HG03045 (cell line): Measurements from ENCODE around the gene TFEB.
A peak's percentile ranks its signal among the peaks of the same experiment; 100 is the strongest.

Experiments
- ATAC-seq: cut with Tn5 transposase; IDR thresholded peaks from one replicate; pipeline ENCODE4 v1.9.1; 2021; ENCODE audit warnings: mild to moderate bottlenecking, moderate library complexity; ENCODE audit not compliant: unreplicated experiment

TFEB gene

DNA sequence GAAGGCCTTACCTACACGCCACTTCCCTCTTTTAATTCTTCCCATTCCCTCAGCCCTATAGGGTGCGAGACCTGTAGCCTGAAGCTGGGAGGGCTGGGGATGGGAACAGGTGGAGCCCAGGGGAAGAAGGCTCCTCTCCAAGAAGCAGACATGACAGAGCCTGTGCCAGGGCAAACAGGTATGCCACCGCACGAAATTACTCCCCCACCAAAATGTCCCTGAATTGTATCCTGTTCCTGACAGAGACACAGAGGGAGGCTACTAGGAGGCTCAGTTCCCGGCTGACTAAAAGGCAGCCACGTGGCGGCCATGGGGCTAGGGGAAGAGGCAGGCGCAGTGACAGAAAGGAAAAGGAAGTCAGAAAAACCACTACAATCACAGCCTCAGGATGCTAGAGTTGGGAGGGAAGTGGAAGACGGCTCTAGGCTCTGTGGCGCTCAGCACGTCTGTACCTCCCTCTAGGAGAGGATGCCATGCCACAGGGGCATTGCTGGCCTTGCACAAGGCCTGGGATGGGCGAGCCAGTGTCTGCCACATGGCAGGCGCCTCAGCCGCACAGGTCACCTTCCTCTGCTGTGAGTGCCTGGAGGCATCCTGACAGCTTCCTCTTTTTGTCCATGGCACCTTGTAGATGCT lies 27.7 kb downstream of the TFEB start:
- no peak for ATAC-seq

DNA sequence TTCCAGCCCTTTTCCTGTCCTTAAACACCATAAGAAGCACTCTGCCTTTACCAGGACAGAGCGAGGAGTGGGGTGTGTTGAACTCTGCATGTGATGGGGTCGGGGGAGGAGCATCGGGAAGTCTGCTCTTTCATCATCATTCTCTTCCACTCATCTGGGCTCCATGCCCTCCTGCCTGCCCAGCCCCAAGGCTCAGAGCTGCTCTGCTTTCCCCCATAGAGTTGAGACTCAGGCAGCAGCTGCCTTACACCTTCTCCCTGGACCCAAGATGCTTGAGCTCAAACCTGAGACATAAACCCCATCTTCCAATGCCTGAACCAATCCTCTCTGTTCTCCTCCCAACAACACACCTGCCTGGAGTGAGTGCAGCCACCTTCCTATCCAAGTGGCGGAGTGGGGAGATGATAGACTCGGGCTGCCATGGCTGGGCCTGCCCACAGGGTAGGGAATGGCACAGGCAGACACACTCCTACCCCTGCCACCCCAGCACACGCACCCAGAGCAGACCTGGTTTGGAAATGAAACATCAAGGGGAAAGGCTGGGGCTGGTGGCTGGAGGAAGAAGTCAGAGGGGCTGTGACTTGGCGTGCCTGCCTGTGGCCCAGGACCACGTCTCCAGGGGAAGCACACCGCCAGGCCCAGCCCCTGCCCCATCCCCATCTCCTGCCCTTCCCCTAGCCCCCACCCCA lies 28.4 kb downstream of the TFEB start:
- ATAC-seq = no peak

DNA sequence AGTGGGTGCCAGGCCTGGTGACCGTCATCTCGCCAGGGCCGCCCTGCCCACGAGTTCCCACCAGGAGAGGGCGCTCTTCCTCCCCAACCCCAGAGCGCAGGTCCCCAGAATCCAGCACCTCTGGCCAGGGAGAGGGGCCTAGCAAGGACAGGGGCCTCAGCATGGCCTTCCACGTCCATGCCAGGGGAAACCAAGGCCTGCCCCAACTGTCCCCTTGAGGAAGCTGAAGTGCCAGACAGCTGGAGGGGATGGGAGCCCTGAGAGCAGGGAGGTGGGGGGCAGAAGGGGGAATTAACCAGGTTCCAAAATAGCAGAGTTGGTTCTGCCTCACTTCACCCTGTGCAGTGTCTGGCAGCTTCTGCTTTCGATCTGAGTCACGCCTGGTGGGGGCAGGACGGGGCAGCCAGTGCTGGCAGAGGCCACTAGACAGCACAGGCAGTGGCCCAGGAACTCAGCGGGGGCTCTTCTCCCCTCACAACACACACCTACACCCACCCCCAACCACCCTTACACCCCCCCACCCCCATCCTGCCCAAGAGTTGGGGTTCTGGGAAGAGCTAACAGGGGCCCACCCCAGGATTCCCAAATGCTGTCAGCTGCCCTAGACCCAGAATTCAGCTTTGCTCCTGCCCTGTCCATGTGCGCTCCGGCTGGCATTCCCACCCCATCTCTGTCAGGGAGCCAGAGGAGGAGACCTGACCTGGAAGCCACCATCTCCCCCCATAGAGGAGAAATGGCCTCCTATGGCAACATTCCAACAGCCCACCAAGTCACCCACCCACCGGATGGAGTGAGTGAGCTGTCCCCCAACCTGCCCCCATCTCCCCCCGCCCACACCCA lies 29.2 kb downstream of the TFEB start:
- peak; percentile 68 for ATAC-seq

DNA sequence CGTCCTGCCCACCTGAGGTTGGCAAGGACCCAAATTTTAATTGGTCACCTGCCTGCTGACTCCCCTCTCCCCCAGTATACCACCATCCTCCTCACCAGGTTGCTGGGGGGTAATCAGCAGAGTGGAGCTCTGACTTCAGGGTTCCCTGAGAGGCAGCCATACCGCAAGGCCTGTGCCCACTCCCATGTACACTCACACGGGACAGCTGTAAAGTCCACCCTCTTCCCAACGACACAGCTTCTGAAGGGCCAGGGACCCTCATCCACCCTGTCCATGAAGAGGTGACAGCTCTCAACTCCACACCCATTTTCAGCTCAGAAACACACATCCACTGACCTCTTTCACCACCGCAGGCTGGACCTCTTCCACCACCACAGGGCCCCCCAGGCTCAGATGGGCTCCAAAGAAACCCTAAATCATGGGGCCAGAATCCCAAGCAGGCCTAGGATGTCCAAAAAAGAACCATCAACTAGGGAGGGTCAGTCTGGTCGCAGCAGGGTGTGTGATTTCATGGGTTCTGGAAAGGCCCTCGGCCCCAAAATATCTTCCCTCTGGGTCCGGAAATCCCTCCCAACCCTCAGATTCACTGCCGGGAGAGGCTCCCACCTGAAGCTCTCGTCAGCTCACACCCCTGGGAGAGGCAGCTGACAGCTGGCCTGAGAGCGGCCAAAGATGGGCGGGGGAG lies 30.0 kb downstream of the TFEB start:
- ATAC-seq = no peak

DNA sequence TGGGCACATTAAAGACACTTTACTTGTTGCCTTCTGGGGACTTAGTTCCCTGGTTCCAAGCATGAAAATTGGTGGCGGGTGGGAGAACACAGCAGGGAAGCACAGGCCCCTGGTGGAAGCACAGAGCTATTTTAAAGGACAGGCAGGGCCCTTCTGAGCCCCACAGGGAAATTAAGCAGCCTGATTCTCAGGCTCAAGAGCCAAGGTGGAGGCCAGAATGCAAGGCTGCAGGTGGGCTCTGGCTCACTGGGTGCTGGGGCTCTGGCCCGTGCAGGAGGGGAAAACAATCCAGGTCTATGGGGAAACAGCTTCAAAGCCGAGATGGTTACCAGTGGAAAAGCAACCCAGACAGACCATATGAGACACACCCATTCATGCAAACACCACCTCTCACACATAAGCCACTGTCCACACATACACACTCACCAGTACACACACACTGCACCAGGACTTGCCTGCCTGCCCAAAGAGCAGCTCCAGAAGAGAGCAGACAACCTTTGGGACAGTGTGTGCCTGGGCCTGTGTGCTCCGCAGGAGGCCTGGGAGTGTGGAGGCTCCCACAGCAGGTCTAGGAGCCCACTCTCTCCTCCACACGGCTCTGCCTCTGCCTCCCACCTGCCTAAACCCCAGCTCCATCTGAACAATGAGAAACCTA lies 30.6 kb downstream of the TFEB start:
- ATAC-seq = no peak

DNA sequence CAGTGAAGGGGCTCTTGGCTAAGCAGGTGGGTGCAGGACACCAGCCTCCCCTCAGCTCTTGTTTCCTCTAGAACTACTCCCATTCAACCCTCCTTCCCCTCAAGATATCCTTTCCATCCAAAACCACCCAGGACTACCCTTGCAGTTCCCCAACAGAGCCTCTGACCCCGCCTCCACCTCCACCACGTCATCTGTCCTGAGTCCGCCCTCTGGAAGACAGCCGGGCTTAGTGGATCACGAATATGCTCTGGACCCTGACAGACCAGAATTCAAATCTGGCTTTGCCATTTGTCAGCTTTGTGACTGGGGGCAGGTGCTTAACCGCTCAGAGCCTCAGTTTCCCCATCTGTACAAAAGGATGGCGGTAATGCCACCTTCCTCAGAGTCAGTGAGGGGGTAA lies 31.4 kb downstream of the TFEB start:
- no peak for ATAC-seq

DNA sequence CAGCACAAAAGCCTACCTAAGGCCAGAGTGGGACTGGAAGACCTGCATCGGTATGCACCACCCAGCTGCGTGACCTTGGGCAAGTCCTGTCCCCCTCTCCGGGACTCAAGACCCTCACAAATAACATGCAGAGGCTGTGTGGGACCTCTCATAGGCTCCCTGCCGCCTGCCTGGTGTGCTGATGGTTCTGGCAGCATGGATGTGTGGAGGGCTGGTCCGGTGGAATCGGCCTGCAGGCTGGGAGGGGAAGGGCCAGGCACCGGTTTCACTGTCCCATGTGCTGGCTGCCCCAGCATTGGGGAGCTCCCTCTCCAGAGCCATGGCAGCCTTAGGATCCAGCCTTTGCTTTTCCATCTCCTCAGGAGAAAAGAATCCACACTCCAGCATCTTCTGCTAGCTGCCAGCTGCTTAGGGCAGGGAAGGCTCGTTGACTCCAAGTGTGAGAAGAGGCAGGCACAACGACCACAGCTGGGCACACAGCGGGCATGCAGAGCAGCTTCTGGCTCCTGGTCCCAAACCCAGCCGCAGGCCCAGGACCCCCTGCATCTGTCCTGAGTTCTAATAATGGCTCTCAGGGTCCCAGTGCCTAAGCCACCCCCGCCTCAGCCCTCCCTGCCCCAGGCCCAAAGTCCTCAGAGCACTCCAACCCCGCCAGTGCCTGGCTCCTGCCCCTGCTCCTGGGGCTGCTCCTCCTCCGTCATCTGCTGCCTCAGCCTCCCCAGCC lies 32.5 kb downstream of the TFEB start:
- ATAC-seq = no peak

DNA sequence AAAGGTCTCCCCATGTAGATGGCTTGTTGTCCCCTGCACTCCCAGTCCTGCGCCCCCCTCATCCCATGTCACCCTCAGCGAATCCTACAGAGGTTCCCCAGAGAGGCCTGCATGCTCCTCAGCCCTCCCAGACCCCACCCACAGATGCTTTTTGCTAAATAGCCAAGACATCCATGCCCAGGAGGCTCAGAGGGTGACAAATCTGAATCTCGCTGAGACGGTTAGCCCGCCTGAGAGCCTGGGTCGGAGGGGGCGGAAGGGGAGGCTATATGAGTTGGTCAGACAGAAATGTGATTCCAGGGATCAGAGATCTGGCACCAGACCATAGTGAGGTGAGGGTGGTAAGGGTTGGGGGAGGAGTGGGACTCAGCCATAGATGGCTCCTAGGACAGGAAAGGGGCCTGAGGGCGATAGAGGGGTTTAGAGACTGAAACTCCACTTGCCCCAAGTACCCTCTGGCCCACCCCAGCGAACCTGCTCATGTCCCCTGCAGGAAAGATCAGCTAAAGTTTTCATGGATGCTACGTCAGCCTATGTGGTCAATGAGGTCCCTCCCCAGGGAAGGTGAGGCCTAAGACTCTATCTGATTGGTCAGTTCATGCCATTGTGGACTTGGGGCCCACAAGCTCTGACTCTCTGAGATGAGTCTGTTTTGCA lies 33.2 kb downstream of the TFEB start:
- ATAC-seq = no peak

DNA sequence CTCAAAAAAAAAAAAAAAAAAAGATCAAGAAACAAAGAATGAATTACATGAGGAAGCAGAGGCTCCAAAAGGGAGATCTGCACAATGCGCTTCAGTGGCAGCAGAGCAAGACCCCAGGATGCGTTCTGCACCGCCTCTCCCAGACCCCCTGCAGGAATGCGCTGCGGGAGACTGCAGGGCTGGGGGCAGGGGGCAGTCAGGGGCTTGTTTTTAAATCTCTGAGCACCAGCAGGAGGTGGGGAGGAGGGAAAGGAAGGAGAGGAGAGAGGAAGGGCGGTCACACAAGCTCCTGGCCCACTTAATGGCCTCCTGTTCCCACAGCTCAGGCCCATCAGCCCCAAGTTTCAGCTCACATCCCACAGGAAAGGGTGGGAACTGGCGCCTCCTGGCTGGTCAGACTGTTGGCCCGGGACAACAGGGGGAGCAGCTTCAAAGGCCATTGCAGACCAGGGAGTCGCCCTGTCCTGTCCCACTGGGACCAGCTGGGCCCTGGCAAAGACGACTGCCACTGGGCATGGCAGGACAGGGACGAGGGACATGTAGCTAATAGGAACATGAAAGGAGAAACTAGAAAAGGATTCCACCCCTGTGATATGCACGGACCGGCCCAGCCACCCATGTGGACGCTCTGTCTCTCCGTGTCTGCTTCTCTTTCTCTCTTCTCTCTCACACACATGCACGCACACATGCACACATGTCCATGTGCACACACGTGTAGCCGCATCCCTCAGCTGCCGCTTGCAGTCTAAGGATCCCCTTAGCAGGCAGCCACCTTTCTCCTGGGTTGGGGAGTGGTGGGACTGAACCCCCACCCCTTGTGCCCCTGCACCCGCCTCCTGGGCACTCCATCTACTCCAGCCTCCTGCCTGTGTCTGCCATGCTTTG lies 34.7 kb downstream of the TFEB start:
- ATAC-seq = no peak

DNA sequence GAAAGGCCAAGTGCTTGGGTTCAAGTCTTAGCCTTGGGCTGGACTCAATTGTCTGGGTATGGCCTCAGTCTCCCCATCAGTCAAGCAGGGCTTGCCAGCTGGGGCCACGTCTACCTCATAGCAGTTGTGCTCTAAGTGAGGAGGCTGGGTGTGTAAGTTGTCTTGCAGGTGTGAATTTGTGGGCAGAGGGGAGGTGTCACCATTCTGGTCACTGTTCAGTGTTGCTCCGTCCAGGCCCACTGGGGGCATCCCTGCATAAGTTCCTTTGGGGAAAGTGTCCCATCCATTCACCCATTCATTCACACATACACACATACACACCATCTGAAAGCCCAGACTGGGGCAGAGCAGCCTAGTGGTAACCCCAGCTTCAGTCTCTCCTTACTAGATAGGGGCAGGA lies 36.3 kb downstream of the TFEB start:
- ATAC-seq = no peak

DNA sequence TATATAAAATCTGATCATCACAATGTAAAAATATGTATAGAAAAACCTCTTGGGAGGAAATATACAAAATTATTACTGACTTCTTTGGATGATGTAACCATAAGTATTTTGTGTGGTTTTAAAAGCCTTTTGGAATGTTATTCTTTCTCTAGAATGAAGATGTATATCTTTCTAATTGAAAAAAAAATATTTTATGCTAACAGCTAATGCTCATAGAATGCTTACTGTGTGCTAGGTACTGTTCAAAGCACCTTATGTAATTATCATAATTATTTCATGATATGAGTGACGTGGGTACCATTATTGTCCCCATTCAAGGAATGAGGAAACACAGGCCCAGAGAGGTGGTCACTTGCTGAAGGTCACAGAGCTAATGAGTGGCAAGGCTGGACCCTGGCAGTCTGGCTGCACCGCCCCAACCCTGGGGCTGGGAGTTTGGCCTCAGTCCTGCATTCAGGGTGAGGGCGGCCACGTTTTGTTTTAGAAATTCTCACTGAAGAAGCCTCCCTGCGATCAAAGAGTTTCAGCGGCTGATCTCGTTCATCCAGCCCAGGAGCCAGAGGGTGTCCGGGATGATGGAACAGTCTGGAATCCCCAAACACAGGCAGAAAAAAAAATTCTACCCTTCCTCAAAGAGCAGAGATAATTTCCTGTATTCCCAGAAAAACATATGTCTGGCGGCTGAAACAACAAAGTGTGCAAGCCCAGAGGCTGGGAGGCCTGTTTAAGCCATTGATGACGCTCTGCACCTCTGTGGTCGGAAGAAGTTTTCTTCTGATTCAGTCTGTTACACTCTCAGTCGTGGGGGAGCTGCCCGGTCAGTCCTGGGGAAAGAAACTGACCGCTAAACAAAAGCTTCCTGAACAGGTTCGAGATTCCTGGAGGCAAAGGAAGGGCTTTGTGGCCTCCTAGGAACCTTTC lies 37.3 kb downstream of the TFEB start:
- ATAC-seq = no peak

DNA sequence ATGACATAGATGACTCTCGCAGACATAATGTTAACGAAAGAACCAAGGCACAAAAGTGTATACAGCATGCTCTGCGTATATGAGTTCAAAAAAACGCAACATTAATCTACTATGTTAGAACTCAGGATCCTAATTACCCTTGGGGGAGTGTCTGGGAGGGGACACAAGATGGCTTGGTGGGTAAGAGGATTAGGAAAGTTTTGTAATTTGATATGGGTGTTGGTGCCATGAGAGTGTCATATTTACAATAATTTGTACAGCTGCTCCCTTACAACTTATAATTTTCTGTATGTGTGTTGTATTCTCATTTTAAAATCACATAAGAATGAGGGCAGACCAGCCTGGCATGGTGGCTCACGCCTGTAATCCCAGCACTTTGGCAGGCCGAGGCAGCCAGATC lies 38.6 kb downstream of the TFEB start:
- no peak for ATAC-seq

DNA sequence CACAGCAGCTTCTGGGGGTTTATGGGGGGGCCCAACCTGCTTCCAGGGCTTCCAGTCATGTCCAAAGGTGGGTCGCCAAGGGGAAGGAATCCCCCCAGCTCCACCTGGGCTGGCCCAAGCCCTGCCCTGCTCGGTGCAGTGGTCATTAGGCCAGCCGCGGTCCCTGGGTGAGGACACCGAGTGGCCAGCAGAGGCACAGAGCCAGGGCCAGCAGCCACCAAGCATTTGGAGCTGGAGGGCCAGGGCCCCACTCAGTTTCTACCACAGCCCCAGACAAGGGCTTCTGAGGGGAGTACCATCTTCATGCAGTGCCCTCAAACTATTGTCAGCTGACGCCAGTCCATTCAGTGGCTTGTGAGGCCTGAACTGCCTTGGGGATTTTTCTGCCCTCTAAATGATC lies 39.6 kb downstream of the TFEB start:
- no peak for ATAC-seq

DNA sequence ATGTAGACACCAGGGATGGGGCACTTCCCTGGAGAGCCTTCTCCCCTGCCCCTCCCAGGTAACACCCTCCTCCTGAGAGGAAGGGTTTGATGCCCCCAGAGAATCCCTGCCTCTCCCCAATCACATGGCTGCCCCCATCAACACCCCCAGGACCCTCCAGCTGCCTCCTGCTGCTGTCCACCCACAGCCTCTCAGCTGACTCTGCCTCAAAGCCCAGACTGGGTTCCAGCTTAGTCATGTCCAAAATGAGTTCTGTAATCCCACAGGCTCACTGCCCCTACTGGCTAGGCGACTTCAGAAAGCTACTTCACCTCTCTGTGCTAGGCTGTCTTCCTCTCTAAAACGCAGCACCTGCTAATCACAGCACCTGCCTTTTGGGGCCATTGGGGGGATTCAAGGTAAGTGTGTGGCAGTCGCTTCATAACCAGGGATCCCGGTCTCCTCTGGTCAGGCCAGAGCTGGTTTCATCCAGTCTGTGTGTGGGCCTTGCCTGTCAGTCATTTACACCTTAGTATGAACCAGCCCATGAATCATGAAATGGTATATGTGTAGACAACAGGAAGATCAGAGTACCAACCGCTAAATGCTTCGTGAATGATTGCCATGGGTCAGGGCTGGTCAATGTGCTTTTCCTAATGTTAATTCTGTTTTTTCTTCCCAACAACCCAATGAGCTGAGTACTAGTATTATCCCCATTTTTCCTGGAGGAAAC lies 40.4 kb downstream of the TFEB start:
- no peak for ATAC-seq

DNA sequence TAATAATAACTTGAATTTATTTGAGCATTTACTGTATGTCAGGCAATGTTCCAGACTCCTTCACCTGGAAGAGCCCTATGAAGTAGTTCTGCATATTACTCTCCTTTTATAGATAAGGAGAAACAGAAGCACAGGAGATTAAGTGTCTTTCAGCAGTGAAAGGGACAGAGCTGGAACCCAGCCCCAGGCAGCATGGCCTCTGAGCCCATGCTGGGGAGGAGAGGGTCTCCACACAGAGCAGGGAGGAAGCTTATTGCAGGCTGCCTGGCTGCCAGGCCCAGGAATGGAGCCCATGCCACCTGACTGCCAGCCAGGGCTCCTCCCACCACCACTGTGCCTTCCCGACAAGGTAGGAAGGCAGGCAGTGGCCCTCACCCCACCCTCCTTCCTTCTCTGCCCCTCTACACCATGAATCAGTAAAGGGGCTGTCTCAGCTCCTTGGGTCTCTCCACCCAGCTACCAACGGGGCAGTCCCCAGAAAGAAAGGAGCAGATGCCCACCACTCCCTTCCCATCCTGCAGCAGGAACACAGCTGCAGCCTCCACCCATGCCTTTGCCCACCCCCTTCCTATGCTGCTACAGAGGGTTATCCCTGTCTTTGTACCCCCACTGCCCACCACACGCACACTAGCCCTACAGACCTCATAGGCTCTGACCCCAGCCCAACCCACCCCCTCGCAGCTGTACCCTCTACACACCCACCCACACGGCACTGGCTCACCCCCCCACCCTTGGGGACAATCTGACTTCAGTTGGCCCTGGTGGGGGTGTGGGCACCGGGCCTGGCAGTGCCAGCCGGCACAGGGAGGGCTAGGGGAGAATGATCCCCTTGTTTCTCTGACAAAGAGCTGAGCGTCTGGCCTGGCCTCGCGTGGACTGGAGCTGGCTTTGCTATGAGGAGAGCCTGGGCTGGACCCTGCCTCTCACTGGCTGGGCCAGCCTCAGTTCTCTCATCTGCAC lies 41.8 kb downstream of the TFEB start:
- no peak for ATAC-seq

DNA sequence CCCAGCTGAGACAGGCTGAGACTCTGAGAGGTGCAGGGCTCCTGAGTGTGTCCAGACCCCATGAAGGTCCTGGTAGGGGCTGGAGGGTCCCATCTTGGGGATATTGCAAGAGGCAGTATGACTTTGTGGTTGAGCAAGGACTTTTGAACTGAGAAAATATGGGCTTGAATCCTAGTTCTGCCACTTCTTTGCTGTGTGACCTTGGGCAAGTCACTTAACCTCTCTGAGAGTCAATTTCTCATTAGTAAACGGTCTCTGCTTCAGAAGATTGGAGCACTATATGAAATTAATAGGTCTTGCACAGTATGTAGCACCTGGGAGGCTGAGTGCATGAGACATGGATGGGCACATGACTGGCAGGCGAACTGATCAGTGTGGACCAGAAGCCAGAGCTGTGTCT lies 42.7 kb downstream of the TFEB start:
- ATAC-seq = no peak
